ENCODE measurements around the gene PRAMEF15. TPM values are rescaled to one million over a fixed set of nuclear protein-coding genes. Genes with fewer than 3 reads are reported as not detected.
"Not testable (repeated sequence)": the region's sequence is repeated elsewhere in the genome, so short reads cannot be mapped to it uniquely, and the experiment has no call there.

Gene PRAMEF15
- total RNA-seq, 1 experiment from 2014 or later: not detected

DNA sequence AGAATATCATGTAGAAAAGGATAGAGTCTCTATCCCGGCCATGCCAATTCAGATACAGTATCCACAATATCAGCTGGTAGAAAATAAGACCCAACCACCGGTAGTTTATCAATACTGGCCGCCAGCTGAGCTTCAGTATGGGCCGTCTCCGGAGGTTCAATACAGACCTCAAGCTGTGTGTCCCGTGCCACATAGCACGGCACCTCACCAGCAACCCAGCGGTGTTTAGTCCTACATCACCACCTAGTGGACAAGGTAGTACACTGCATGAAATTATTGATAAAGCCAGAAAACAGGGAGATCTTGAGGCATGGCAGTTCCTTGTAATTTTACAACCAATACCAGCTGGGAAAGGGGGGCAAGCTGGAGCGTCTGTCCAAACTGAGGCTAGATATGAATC lies 39.1 kb downstream of the PRAMEF15 start:
- H3K36me3 ChIP-seq (ENCODE audit: control insufficient read depth in 1 of 2, insufficient read depth in 2 of 2, low read length in 2 of 2); POLR2A ChIA-PET; RAD21 ChIA-PET (ENCODE audit: low non-redundant PET in 1 of 2, low total read pairs in 2 of 2, uncharacterized antibody in 2 of 2, unreplicated experiment in 2 of 2); H2AFZ ChIP-seq (ENCODE audit: low read depth, low read length, poor library complexity, severe bottlenecking); H3K4me1 ChIP-seq (ENCODE audit: control insufficient read depth in 1 of 2, insufficient read depth in 2 of 2, low read length in 2 of 2); H3K9me2 ChIP-seq (ENCODE audit: insufficient read depth); H3K9me3 ChIP-seq (ENCODE audit: control insufficient read depth in 1 of 2, insufficient read depth in 1 of 2, low read depth in 1 of 2, low read length in 2 of 2); H3K27ac ChIP-seq (ENCODE audit: low read depth, low read length); H3K4me2 ChIP-seq (ENCODE audit: low read length); H3K27me3 ChIP-seq (ENCODE audit: insufficient read depth, low read length); CTCF ChIA-PET; DNase-seq (ENCODE audit: low read depth, low spot score); H3K79me2 ChIP-seq (ENCODE audit: insufficient read depth, low read length); H4K20me1 ChIP-seq (ENCODE audit: insufficient read depth); H3K9ac ChIP-seq (ENCODE audit: low read length); BruUV-seq (replicated peaks); H3K4me3 ChIP-seq (replicated peaks in 1 of 2; ENCODE audit: low read depth in 1 of 2, low read length in 2 of 2): not testable (repeated sequence)
- intact Hi-C loops (cut with micrococcal nuclease): loop anchor here (10.0 kb wide), 1 partner anchor 550 kb away; no protein-coding TSS in a partner anchor
- peak; percentile 13; the same call in 1 of the 2 replicates for TF ChIP-seq RAD21 (IDR thresholded peaks at IDR 0.05; ENCODE audit: low read depth)
- peak; percentile 84 for ATAC-seq

DNA sequence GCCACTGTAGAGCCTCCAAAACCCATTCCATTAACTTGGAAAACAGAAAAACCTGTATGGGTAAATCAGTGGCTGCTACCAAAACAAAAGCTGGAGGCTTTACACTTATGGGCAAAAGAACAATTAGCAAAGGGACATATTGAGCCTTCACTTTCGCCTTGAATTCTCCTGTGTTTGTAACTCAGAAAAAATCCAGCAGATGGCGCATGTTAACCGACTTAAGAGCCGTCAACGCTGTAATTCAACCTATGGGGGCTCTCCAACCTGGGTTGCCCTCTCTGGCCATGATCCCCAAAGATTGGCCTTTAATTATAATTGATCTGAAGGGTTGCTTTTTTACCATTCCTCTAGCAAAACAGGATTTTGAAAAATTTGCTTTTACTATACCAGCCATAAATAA lies 41.4 kb downstream of the PRAMEF15 start:
- H3K36me3 ChIP-seq (ENCODE audit: control insufficient read depth in 1 of 2, insufficient read depth in 2 of 2, low read length in 2 of 2); H3K4me2 ChIP-seq (ENCODE audit: low read length); BruUV-seq (replicated peaks); H4K20me1 ChIP-seq (ENCODE audit: insufficient read depth); RAD21 ChIA-PET (ENCODE audit: low non-redundant PET in 1 of 2, low total read pairs in 2 of 2, uncharacterized antibody in 2 of 2, unreplicated experiment in 2 of 2); H3K79me2 ChIP-seq (ENCODE audit: insufficient read depth, low read length); POLR2A ChIA-PET; H3K9me3 ChIP-seq (ENCODE audit: control insufficient read depth in 1 of 2, insufficient read depth in 1 of 2, low read depth in 1 of 2, low read length in 2 of 2); H3K4me3 ChIP-seq (replicated peaks in 1 of 2; ENCODE audit: low read depth in 1 of 2, low read length in 2 of 2); H3K9me2 ChIP-seq (ENCODE audit: insufficient read depth); H3K27me3 ChIP-seq (ENCODE audit: insufficient read depth, low read length); CTCF ChIA-PET; H3K9ac ChIP-seq (ENCODE audit: low read length); H2AFZ ChIP-seq (ENCODE audit: low read depth, low read length, poor library complexity, severe bottlenecking); H3K27ac ChIP-seq (ENCODE audit: low read depth, low read length); H3K4me1 ChIP-seq (ENCODE audit: control insufficient read depth in 1 of 2, insufficient read depth in 2 of 2, low read length in 2 of 2): not testable (repeated sequence)
- TF ChIP-seq CBX3 (IDR thresholded peaks at IDR 0.05; ENCODE audit: low read depth) (0 out of 2 replicates have a peak, but pooled peaks have one; percentile 23), RAD21 (IDR thresholded peaks at IDR 0.05; ENCODE audit: low read depth) (peak; percentile 73)
- TF ChIP-seq, protein P1, sequence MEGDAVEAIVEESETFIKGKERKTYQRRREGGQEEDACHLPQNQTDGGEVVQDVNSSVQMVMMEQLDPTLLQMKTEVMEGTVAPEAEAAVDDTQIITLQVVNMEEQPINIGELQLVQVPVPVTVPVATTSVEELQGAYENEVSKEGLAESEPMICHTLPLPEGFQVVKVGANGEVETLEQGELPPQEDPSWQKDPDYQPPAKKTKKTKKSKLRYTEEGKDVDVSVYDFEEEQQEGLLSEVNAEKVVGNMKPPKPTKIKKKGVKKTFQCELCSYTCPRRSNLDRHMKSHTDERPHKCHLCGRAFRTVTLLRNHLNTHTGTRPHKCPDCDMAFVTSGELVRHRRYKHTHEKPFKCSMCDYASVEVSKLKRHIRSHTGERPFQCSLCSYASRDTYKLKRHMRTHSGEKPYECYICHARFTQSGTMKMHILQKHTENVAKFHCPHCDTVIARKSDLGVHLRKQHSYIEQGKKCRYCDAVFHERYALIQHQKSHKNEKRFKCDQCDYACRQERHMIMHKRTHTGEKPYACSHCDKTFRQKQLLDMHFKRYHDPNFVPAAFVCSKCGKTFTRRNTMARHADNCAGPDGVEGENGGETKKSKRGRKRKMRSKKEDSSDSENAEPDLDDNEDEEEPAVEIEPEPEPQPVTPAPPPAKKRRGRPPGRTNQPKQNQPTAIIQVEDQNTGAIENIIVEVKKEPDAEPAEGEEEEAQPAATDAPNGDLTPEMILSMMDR (IDR thresholded peaks at IDR 0.05 in 2 of 3, conservative IDR thresholded peaks at IDR 0.05 in 1 of 3; ENCODE audit: borderline replicate concordance in 1 of 3, insufficient read depth in 1 of 3, low read depth in 2 of 3, low read length in 2 of 3): peak; percentile 36 to 72 (median 52); a peak in 5 of 6 replicates
- intact Hi-C loops (cut with micrococcal nuclease): loop anchor here (5.0 to 10.0 kb wide), 2 partner anchors 66 to 552 kb away; no protein-coding TSS in a partner anchor
- peak; percentile 82 for ATAC-seq
- peak; percentile 68 for DNase-seq (ENCODE audit: low read depth, low spot score)

DNA sequence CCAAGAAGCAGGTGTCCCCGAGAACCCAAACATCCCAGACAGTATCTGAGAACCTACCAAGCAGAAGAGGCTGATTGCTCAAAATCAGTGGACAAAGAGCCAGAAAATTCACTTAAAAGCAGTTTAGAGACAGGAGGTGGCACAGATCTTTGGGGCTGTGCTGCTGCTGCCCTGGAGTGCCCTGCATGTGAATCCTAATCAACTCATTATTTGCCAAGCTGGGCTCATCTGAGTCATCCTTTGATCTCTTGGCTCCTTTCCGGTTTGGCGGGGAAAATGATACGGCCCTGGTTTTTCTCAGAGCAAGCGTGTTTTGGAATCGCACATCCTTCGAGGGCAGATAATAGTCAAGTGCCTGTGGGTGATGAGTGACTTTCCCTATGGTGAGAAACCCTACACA lies 47.0 kb downstream of the PRAMEF15 start:
- H3K4me2 ChIP-seq (ENCODE audit: low read length); H3K27ac ChIP-seq (ENCODE audit: low read depth, low read length); H3K27me3 ChIP-seq (ENCODE audit: insufficient read depth, low read length); H3K4me3 ChIP-seq (replicated peaks in 1 of 2; ENCODE audit: low read depth in 1 of 2, low read length in 2 of 2); H3K9me2 ChIP-seq (ENCODE audit: insufficient read depth); H3K4me1 ChIP-seq (ENCODE audit: control insufficient read depth in 1 of 2, insufficient read depth in 2 of 2, low read length in 2 of 2); H3K36me3 ChIP-seq (ENCODE audit: control insufficient read depth in 1 of 2, insufficient read depth in 2 of 2, low read length in 2 of 2); H3K9ac ChIP-seq (ENCODE audit: low read length); BruUV-seq (replicated peaks); ATAC-seq; H2AFZ ChIP-seq (ENCODE audit: low read depth, low read length, poor library complexity, severe bottlenecking); H3K9me3 ChIP-seq (ENCODE audit: control insufficient read depth in 1 of 2, insufficient read depth in 1 of 2, low read depth in 1 of 2, low read length in 2 of 2); RAD21 ChIA-PET (ENCODE audit: low non-redundant PET in 1 of 2, low total read pairs in 2 of 2, uncharacterized antibody in 2 of 2, unreplicated experiment in 2 of 2); H3K79me2 ChIP-seq (ENCODE audit: insufficient read depth, low read length); POLR2A ChIA-PET; DNase-seq (ENCODE audit: low read depth, low spot score); H4K20me1 ChIP-seq (ENCODE audit: insufficient read depth); CTCF ChIA-PET; intact Hi-C loops (cut with micrococcal nuclease): not testable (repeated sequence)

DNA sequence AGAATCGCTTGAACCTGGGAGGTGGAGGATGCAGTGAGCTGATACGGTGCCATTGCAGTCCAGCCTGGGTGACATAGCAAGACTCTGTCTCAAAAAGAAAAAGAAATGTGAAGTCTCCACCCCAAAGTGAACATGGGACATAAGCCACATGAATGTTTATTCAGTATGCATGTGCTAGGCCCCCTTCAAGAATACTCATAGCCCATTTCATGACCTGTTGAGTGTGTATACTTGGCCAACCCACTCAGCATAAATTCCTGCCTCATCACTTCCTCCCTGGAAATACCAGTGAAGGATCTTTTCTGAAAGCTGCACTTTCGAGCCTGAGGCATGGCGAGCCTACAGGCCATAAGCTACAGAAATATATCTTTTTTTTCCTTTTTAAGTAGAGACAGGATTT lies 49.5 kb downstream of the PRAMEF15 start:
- H3K4me1 ChIP-seq (ENCODE audit: control insufficient read depth in 1 of 2, insufficient read depth in 2 of 2, low read length in 2 of 2); H2AFZ ChIP-seq (ENCODE audit: low read depth, low read length, poor library complexity, severe bottlenecking); BruUV-seq (replicated peaks); intact Hi-C loops (cut with micrococcal nuclease); H3K9me3 ChIP-seq (ENCODE audit: control insufficient read depth in 1 of 2, insufficient read depth in 1 of 2, low read depth in 1 of 2, low read length in 2 of 2); POLR2A ChIA-PET; H3K9ac ChIP-seq (ENCODE audit: low read length); CTCF ChIA-PET; RAD21 ChIA-PET (ENCODE audit: low non-redundant PET in 1 of 2, low total read pairs in 2 of 2, uncharacterized antibody in 2 of 2, unreplicated experiment in 2 of 2); H3K27me3 ChIP-seq (ENCODE audit: insufficient read depth, low read length); ATAC-seq; H3K4me2 ChIP-seq (ENCODE audit: low read length); H4K20me1 ChIP-seq (ENCODE audit: insufficient read depth); DNase-seq (ENCODE audit: low read depth, low spot score); H3K4me3 ChIP-seq (replicated peaks in 1 of 2; ENCODE audit: low read depth in 1 of 2, low read length in 2 of 2); H3K27ac ChIP-seq (ENCODE audit: low read depth, low read length); H3K79me2 ChIP-seq (ENCODE audit: insufficient read depth, low read length); H3K9me2 ChIP-seq (ENCODE audit: insufficient read depth); H3K36me3 ChIP-seq (ENCODE audit: control insufficient read depth in 1 of 2, insufficient read depth in 2 of 2, low read length in 2 of 2): not testable (repeated sequence)

All from HCT116 (cell line).